ENCODE data around the gene ZNF354B. TPM values are rescaled to one million over a fixed set of nuclear protein-coding genes. Genes with fewer than 3 reads are reported as not detected.
"Not testable (repeated sequence)": the region's sequence is repeated elsewhere in the genome, so short reads cannot be mapped to it uniquely, and the experiment has no call there.

Gene ZNF354B
- total RNA-seq (2014; rRNA removed; shearing (Covaris generic)), result 3.0 and 3.2 TPM in 2 replicates

- peak; percentile 90 for DNase-seq (ENCODE audit: low read depth)
These were observed at the start of gene ZNF354B for GRCh38 chr5:178859625-178860521. TSS of gene ZNF354B (plus strand) at chr5:178859953. CDS start at chr5:178861048, 1,095 bp downstream.

- DNase-seq (ENCODE audit: low read depth), result no peak
These were observed 42.2 kb upstream of the ZNF354B start for GRCh38 chr5:178817506-178817905.

GRCh38 chr5:178818094-178818493 lies 41.7 kb upstream of the ZNF354B start:
- DNase-seq (ENCODE audit: low read depth), result peak; percentile 13

- DNase-seq (ENCODE audit: low read depth), result no peak
These were observed 39.8 kb upstream of the ZNF354B start for GRCh38 chr5:178820001-178820400.

- no peak for DNase-seq (ENCODE audit: low read depth)
These were observed 34.3 kb upstream of the ZNF354B start for GRCh38 chr5:178825444-178825843.

- DNase-seq (ENCODE audit: low read depth), result no peak
These were observed 33.5 kb upstream of the ZNF354B start for GRCh38 chr5:178826216-178826615.

GRCh38 chr5:178827636-178828035 lies 32.1 kb upstream of the ZNF354B start:
- DNase-seq (ENCODE audit: low read depth), result no peak

GRCh38 chr5:178831049-178831448 lies 28.7 kb upstream of the ZNF354B start:
- DNase-seq (ENCODE audit: low read depth), result no peak

GRCh38 chr5:178832618-178833201 lies 27.0 kb upstream of the ZNF354B start:
- DNase-seq (ENCODE audit: low read depth), result no peak

GRCh38 chr5:178836628-178837027 lies 23.1 kb upstream of the ZNF354B start:
- no peak for DNase-seq (ENCODE audit: low read depth)

- not testable (repeated sequence) for DNase-seq (ENCODE audit: low read depth)
These were observed 20.9 kb upstream of the ZNF354B start for GRCh38 chr5:178838695-178839318.

- DNase-seq (ENCODE audit: low read depth), result peak; percentile 14
These were observed 20.4 kb upstream of the ZNF354B start for GRCh38 chr5:178839319-178839704.

GRCh38 chr5:178840399-178840798 lies 19.4 kb upstream of the ZNF354B start:
- not testable (repeated sequence) for DNase-seq (ENCODE audit: low read depth)

- DNase-seq (ENCODE audit: low read depth), result peak; percentile 39
These were observed 10.4 kb upstream of the ZNF354B start for GRCh38 chr5:178849316-178849715.

- DNase-seq (ENCODE audit: low read depth), result no peak
These were observed 7.8 kb upstream of the ZNF354B start for GRCh38 chr5:178851951-178852350.

- no peak for DNase-seq (ENCODE audit: low read depth)
These were observed 5.5 kb upstream of the ZNF354B start for GRCh38 chr5:178854284-178854683.

GRCh38 chr5:178860615-178861014 lies 862 bp downstream of the ZNF354B start:
- DNase-seq (ENCODE audit: low read depth), result not testable (repeated sequence)

GRCh38 chr5:178861627-178862026 lies 1.9 kb downstream of the ZNF354B start:
- DNase-seq (ENCODE audit: low read depth), result no peak

- DNase-seq (ENCODE audit: low read depth), result no peak
These were observed 7.2 kb downstream of the ZNF354B start for GRCh38 chr5:178866946-178867345.

GRCh38 chr5:178869577-178869976 lies 9.8 kb downstream of the ZNF354B start:
- no peak for DNase-seq (ENCODE audit: low read depth)

- DNase-seq (ENCODE audit: low read depth), result no peak
These were observed 10.7 kb downstream of the ZNF354B start for GRCh38 chr5:178870411-178870810.

GRCh38 chr5:178872302-178872701 lies 12.5 kb downstream of the ZNF354B start:
- DNase-seq (ENCODE audit: low read depth), result no peak

All from M059J (cell line).